Lower leg skin (tissue), 3 donors: Measurements from ENCODE around the gene TXNIP.

Source experiments
- CTCF ChIP-seq, 3 donors: fragments of 450-650 bp; IDR thresholded peaks; one replicate each; pipeline ENCODE4 v1.5.1; 2016; ENCODE audit warnings: antibody characterized with exemption in 3 of 3, mild to moderate bottlenecking in 3 of 3, moderate library complexity in 2 of 3
- POLR2A ChIP-seq, 2 donors: fragments of 450-650 bp; IDR thresholded peaks; one replicate each; pipeline ENCODE4 v1.6.1; 2016 to 2017; ENCODE audit warnings: antibody characterized with exemption in 2 of 2, mild to moderate bottlenecking in 1 of 2, moderate library complexity in 1 of 2

GRCh38 chr1:145974721-145975120 is 21.7 kb downstream of the TXNIP start:
- TF ChIP-seq CTCF (IDR thresholded peaks at IDR 0.05) (no peak), POLR2A (IDR thresholded peaks at IDR 0.05) (no peak)
